A549 (cell line): Measurements from ENCODE around the gene ZSWIM1. TPM values are rescaled to one million over a fixed set of nuclear protein-coding genes. Genes with fewer than 3 reads are reported as not detected.
A peak's percentile ranks its signal among the peaks of the same experiment; 100 is the strongest.

Experiments
- ATAC-seq, 2 experiments: fragments of 200-7000 bp in 1 of 2; fragments of >200 bp in 1 of 2; cut with Nextera tagmentation in 1 of 2; cut with Tn5 transposase in 1 of 2; 3 replicates each; pipeline versions ENCODE4 v1.8.0 to v1.9.1; 2018 to 2020; ENCODE audit warnings: mild to moderate bottlenecking in 1 of 2, moderate library complexity in 1 of 2
- CTCF ChIA-PET: fragments of 300-600 bp; sonication (Branson Sonifier 250); formaldehyde crosslinking; extraction: SDS; loops from one replicate; lab custom pipeline; 2021; ENCODE audit warnings: antibody characterized with exemption, inconsistent platforms; lab: Yijun Ruan, JAX
- POLR2A ChIA-PET: fragments of 350-600 bp; formaldehyde crosslinking; extraction: SDS; loops from one replicate; lab custom pipeline; 2021; ENCODE audit warnings: antibody characterized with exemption, inconsistent platforms; lab: Yijun Ruan, JAX
- DNase-seq, 2 experiments: peaks; one replicate each; pipeline versions ENCODE4 v3.0.0 to v3.0.0-alpha.2; 2011 to 2016; ENCODE audit warnings: low read depth in 1 of 2, low spot score in 1 of 2
- FAIRE-seq: peaks from 2 replicates; lab custom pipeline; 2011; peaks lifted over from hg19 to GRCh38; lab: Jason Lieb, UNC
- H3K27ac ChIP-seq, 2 experiments: fragments of >200 bp; sonication (Bioruptor Twin); formaldehyde crosslinking; 3 replicates each; pipeline ENCODE4 v1.5.1; 2016 to 2017
- H3K4me1 ChIP-seq: fragments of >200 bp; sonication (Bioruptor Twin); formaldehyde crosslinking; 3 replicates; pipeline ENCODE4 v1.6.1; 2016
- H3K4me2 ChIP-seq: fragments of >200 bp; sonication (Bioruptor Twin); formaldehyde crosslinking; 3 replicates; pipeline ENCODE4 v1.6.1; 2016
- H3K4me3 ChIP-seq: fragments of >200 bp; sonication (Bioruptor Twin); formaldehyde crosslinking; 3 replicates; pipeline ENCODE4 v1.5.1; 2016
- H3K9me3 ChIP-seq: fragments of >200 bp; sonication (Bioruptor Twin); formaldehyde crosslinking; 3 replicates; pipeline ENCODE4 v1.6.1; 2016
- BHLHE40 ChIP-seq: IDR thresholded peaks from 2 replicates; pipeline ENCODE4 v1.6.1; 2012; ENCODE audit warnings: low read depth, low read length, inconsistent platforms
- CBX2 ChIP-seq: fragments of 200-600 bp; sonication (generic); IDR thresholded peaks from 2 replicates; pipeline ENCODE4 v1.6.1; 2016; ENCODE audit warnings: low read depth, mild to moderate bottlenecking, borderline replicate concordance
- CEBPB ChIP-seq, 2 experiments: fragments of >200 bp in 1 of 2; sonication (Bioruptor Twin) in 1 of 2; formaldehyde crosslinking in 1 of 2; IDR thresholded peaks; 2 replicates each; pipeline ENCODE4 v1.6.1; 2012 to 2016
- EHMT2 ChIP-seq: fragments of 200-600 bp; sonication (generic); IDR thresholded peaks from 2 replicates; pipeline ENCODE4 v1.6.1; 2016; ENCODE audit warnings: antibody characterized with exemption, low read depth, mild to moderate bottlenecking, moderate library complexity
- EP300 ChIP-seq, 2 experiments: fragments of >200 bp; sonication (Bioruptor Twin); formaldehyde crosslinking; IDR thresholded peaks; 2 replicates in 1 of 2; 3 replicates in 1 of 2; pipeline ENCODE4 v1.6.1; 2016 to 2017
- FOSB ChIP-seq: fragments of 250-450 bp; sonication (Bioruptor Pico); IDR thresholded peaks from 2 replicates; pipeline ENCODE4 v1.5.0; 2020; ENCODE audit warnings: mild to moderate bottlenecking, moderate library complexity
- GATA3 ChIP-seq: IDR thresholded peaks from 2 replicates; pipeline ENCODE4 v1.6.1; 2012; ENCODE audit warnings: borderline replicate concordance
- HEYL ChIP-seq: fragments of 250-450 bp; sonication (Bioruptor Pico); IDR thresholded peaks from 2 replicates; pipeline ENCODE4 v1.8.0; 2021; ENCODE audit warnings: mild to moderate bottlenecking, moderate library complexity
- HOXB13 ChIP-seq: fragments of 250-450 bp; sonication (Bioruptor Pico); IDR thresholded peaks from 2 replicates; pipeline ENCODE4 v1.5.0; 2020; ENCODE audit warnings: low read depth, mild to moderate bottlenecking, moderate library complexity
- HOXB5 ChIP-seq: fragments of 250-450 bp; sonication (Bioruptor Pico); IDR thresholded peaks from 2 replicates; pipeline ENCODE4 v1.5.0; 2020; ENCODE audit warnings: mild to moderate bottlenecking, moderate library complexity
- JUN ChIP-seq, 2 experiments: fragments of >200 bp; sonication (Bioruptor Twin); formaldehyde crosslinking; IDR thresholded peaks; 2 replicates in 1 of 2; 3 replicates in 1 of 2; pipeline ENCODE4 v1.6.1; 2016 to 2017
- JUNB ChIP-seq: fragments of >200 bp; sonication (Bioruptor Twin); formaldehyde crosslinking; IDR thresholded peaks from 2 replicates; pipeline ENCODE4 v1.6.1; 2016
- KDM1A ChIP-seq: fragments of 200-600 bp; sonication (generic); IDR thresholded peaks from 2 replicates; pipeline ENCODE4 v1.6.1; 2016; ENCODE audit warnings: low read depth, mild to moderate bottlenecking
- MAFK ChIP-seq: fragments of 450-650 bp; IDR thresholded peaks from 2 replicates; pipeline ENCODE4 v1.6.1; 2014; ENCODE audit not compliant: partially characterized antibody
- MAZ ChIP-seq: fragments of 150-350 bp; IDR thresholded peaks from 2 replicates; pipeline ENCODE4 v1.6.1; 2014; ENCODE audit warnings: antibody characterized with exemption, low read depth, low read length, borderline replicate concordance
- MYC ChIP-seq: IDR thresholded peaks from 2 replicates; pipeline ENCODE4 v1.6.1; 2012; ENCODE audit warnings: mild to moderate bottlenecking, inconsistent platforms, low read length, improper control_type of control experiment, borderline replicate concordance
- NPAS2 ChIP-seq: fragments of 250-450 bp; sonication (Bioruptor Pico); IDR thresholded peaks from 2 replicates; pipeline ENCODE4 v1.8.0; 2022; ENCODE audit warnings: mild to moderate bottlenecking, moderate library complexity, borderline replicate concordance
- NR3C1 ChIP-seq: fragments of >200 bp; sonication (Bioruptor Twin); formaldehyde crosslinking; IDR thresholded peaks from 3 replicates; pipeline ENCODE4 v1.6.1; 2017
- POLR2A ChIP-seq: IDR thresholded peaks from 2 replicates; pipeline ENCODE4 v1.6.1; 2012; ENCODE audit warnings: mild to moderate bottlenecking, low read length
- RARB ChIP-seq: fragments of 250-450 bp; sonication (Bioruptor Pico); IDR thresholded peaks from 2 replicates; pipeline ENCODE4 v1.8.0; 2021; ENCODE audit warnings: mild to moderate bottlenecking, moderate library complexity
- SMC3 ChIP-seq: fragments of >200 bp; sonication (Bioruptor Twin); formaldehyde crosslinking; IDR thresholded peaks from 3 replicates; pipeline ENCODE4 v1.6.1; 2018; ENCODE audit warnings: inconsistent platforms
- TFCP2L1 ChIP-seq: fragments of 250-450 bp; sonication (Bioruptor Pico); IDR thresholded peaks from 2 replicates; pipeline ENCODE4 v1.5.0; 2021; ENCODE audit warnings: mild to moderate bottlenecking
- ZFP36 ChIP-seq: fragments of 450-650 bp; IDR thresholded peaks from 2 replicates; pipeline ENCODE4 v1.6.1; 2014; ENCODE audit warnings: borderline replicate concordance; ENCODE audit not compliant: partially characterized antibody
- ZSCAN20 ChIP-seq: fragments of 250-450 bp; sonication (Bioruptor Pico); IDR thresholded peaks from 2 replicates; pipeline ENCODE4 v1.8.0; 2022; ENCODE audit warnings: mild to moderate bottlenecking, moderate library complexity
- WGBS: methylation state at CpG from one replicate; pipeline ENCODE4 v1.1.6; 2017; ENCODE audit errors: missing lambda C conversion rate; 5-methylcytosine and 5-hydroxymethylcytosine counted together
- polyA plus RNA-seq, 4 experiments: library from polyadenylated mRNA; depleted of rRNA in 3 of 4; stranded (reverse); fragments of >200 nt; fragmentation: RNase III in 1 of 4; extraction: RNeasy Plus Mini Kit Qiagen cat#74134 plus additional on column Dnase treatment in 1 of 4; gene quantifications; 2 replicates in 3 of 4; 3 replicates in 1 of 4; pipeline ENCODE4 v1.2.3, GENCODE V29; 2011 to 2017
- TF ChIP-seq, protein P1 (sequence below): fragments of 150-350 bp; IDR thresholded peaks from 2 replicates; pipeline ENCODE4 v1.6.1; 2014; ENCODE audit warnings: low read depth, mild to moderate bottlenecking, low read length
- TF ChIP-seq, protein P2 (sequence below): IDR thresholded peaks from 2 replicates; pipeline ENCODE4 v1.6.1; 2012
- TF ChIP-seq, protein P3 (sequence below): fragments of >200 bp; sonication (Bioruptor Twin); formaldehyde crosslinking; IDR thresholded peaks from 3 replicates; pipeline ENCODE4 v1.6.1; 2016
- TF ChIP-seq, protein P4 (sequence below): fragments of 200-600 bp; sonication (generic); IDR thresholded peaks from 2 replicates; pipeline ENCODE4 v1.6.1; 2016; ENCODE audit warnings: antibody characterized with exemption, mild to moderate bottlenecking, moderate library complexity
- TF ChIP-seq, protein P5 (sequence below): fragments of 250-450 bp; sonication (Bioruptor Pico); IDR thresholded peaks from 2 replicates; pipeline ENCODE4 v1.5.0; 2020; ENCODE audit warnings: low read depth, mild to moderate bottlenecking, moderate library complexity
- TF ChIP-seq, protein P6 (sequence below): fragments of 450-650 bp; IDR thresholded peaks from 2 replicates; pipeline ENCODE4 v1.6.1; 2014; ENCODE audit warnings: antibody characterized with exemption

ZSWIM1 gene
- polyA plus RNA-seq, 2 of the 4 experiments (the other 2 are of a cell fraction): 4.7 to 6.6 TPM

DNA sequence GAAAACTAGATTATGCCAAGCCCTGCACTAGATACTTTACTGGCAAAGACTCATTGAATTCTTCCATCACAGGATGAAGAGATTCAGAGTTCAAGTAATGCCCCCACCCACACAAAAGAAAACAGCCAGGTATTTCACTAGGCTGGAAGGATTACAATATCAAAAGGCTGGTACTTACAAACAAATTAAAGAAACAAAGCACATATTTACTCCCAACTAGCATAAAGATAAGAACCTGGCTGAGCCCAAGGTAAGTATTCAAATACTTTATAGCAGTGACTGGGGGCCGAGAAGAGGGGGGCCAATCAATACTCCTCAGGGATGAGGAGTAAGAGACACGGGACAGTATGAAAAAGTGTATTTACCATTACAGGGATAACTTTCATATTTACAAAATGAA, 27.5 kb upstream of the ZSWIM1 start (continued):
- TF ChIP-seq, protein P1, sequence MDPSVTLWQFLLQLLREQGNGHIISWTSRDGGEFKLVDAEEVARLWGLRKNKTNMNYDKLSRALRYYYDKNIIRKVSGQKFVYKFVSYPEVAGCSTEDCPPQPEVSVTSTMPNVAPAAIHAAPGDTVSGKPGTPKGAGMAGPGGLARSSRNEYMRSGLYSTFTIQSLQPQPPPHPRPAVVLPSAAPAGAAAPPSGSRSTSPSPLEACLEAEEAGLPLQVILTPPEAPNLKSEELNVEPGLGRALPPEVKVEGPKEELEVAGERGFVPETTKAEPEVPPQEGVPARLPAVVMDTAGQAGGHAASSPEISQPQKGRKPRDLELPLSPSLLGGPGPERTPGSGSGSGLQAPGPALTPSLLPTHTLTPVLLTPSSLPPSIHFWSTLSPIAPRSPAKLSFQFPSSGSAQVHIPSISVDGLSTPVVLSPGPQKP: no peak
- TF ChIP-seq SMC3: no peak
- no peak for TF ChIP-seq POLR2A
- no peak for TF ChIP-seq BHLHE40
- TF ChIP-seq EP300 (IDR thresholded peaks at IDR 0.05): no peak

DNA sequence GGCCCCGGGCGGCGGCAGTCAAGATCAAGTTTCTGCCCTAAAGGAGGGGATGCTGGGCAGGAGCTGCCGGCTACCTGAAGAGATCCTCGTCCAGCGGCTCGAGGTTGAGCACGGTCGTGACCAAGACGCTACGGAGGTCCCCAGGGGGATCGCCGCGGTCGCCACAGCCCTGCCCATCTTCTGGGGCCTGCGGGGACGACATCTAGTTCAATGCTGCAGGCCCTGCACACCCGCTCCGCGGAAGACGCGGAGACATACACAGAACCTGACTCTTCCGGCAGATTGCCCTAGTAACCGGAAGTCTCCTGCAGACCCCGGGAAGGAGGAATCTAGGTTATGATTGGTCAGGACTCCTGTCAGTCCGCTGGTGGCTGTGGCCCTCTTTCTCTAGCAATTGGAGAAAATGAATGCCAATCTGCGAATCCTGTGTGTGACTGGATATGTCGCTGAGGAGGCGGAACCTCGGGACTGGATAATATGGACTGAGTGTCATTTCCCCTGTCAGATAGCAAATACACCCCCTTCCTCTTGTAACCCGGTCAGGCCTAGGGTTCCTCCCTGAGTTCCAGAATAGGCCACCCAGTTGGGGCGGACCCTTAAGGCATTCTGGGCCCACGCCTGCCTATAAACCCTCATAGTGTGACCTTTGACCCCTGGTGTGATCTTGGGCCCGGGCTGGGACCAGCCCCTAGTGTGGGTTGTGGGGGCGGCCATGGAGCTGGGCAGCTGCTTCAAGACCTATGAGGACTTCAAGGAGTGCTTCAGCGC, 23.7 kb upstream of the ZSWIM1 start, which contains the start of the genes ACOT8 and ZSWIM3:
ACOT8 (minus strand) TSS at position 279 of the 768 bp plus-strand sequence; CDS start at position 202, 77 bp downstream.
ZSWIM3 (plus strand) TSS at position 501 of the 768 bp plus-strand sequence; CDS start at position 713, 212 bp downstream.
- no peak for FAIRE-seq
- Histone ChIP-seq H3K9me3 (no peaks in the 10 kb centered on the region), H3K27ac (peak within 1 kb of the TSS; percentile 74 to 86), H3K4me1 (peaks cover 22% of the 10 kb centered on the region; the same call in 2 of the 3 replicates), H3K4me2 (peak within 1 kb of the TSS; percentile 95), H3K4me3 (peak within 1 kb of the TSS; percentile 63)
- CTCF ChIA-PET: interaction anchor here (1.0 to 2.5 kb wide), 4 partner anchors 10 to 58 kb away, joined by 4 to 9 read pairs (median 8); no protein-coding TSS in a partner anchor
- POLR2A ChIA-PET: no interaction called here
- ATAC-seq: peak; percentile 100
- 6% methylated on average over 33 of the region's 36 CpGs for WGBS
- peak; percentile 100 for DNase-seq
- peak; percentile 70 for TF ChIP-seq POLR2A
- no peak for TF ChIP-seq TFCP2L1 (CRISPR knock-in tag)
- TF ChIP-seq, protein P2, sequence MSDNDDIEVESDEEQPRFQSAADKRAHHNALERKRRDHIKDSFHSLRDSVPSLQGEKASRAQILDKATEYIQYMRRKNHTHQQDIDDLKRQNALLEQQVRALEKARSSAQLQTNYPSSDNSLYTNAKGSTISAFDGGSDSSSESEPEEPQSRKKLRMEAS: peak; percentile 50; the same call in 1 of the 2 replicates
- no peak for TF ChIP-seq JUNB
- no peak for TF ChIP-seq MAZ
- no peak for TF ChIP-seq CEBPB (IDR thresholded peaks at IDR 0.05)
- TF ChIP-seq NR3C1: no peak
- peak; percentile 8 to 42; a peak in 1 of 5 replicates for TF ChIP-seq JUN (IDR thresholded peaks at IDR 0.05)
- TF ChIP-seq, protein P3, sequence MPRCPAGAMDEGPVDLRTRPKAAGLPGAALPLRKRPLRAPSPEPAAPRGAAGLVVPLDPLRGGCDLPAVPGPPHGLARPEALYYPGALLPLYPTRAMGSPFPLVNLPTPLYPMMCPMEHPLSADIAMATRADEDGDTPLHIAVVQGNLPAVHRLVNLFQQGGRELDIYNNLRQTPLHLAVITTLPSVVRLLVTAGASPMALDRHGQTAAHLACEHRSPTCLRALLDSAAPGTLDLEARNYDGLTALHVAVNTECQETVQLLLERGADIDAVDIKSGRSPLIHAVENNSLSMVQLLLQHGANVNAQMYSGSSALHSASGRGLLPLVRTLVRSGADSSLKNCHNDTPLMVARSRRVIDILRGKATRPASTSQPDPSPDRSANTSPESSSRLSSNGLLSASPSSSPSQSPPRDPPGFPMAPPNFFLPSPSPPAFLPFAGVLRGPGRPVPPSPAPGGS: no peak; the same call in 2 of the 3 replicates
- TF ChIP-seq NPAS2 (CRISPR knock-in tag): no peak
- no peak for TF ChIP-seq ZSCAN20
- no peak for TF ChIP-seq HOXB5
- TF ChIP-seq HEYL (CRISPR knock-in tag): no peak
- no peak for TF ChIP-seq MYC
- TF ChIP-seq, protein P4, sequence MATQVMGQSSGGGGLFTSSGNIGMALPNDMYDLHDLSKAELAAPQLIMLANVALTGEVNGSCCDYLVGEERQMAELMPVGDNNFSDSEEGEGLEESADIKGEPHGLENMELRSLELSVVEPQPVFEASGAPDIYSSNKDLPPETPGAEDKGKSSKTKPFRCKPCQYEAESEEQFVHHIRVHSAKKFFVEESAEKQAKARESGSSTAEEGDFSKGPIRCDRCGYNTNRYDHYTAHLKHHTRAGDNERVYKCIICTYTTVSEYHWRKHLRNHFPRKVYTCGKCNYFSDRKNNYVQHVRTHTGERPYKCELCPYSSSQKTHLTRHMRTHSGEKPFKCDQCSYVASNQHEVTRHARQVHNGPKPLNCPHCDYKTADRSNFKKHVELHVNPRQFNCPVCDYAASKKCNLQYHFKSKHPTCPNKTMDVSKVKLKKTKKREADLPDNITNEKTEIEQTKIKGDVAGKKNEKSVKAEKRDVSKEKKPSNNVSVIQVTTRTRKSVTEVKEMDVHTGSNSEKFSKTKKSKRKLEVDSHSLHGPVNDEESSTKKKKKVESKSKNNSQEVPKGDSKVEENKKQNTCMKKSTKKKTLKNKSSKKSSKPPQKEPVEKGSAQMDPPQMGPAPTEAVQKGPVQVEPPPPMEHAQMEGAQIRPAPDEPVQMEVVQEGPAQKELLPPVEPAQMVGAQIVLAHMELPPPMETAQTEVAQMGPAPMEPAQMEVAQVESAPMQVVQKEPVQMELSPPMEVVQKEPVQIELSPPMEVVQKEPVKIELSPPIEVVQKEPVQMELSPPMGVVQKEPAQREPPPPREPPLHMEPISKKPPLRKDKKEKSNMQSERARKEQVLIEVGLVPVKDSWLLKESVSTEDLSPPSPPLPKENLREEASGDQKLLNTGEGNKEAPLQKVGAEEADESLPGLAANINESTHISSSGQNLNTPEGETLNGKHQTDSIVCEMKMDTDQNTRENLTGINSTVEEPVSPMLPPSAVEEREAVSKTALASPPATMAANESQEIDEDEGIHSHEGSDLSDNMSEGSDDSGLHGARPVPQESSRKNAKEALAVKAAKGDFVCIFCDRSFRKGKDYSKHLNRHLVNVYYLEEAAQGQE: no peak
- no peak for TF ChIP-seq ZFP36
- TF ChIP-seq, protein P5, sequence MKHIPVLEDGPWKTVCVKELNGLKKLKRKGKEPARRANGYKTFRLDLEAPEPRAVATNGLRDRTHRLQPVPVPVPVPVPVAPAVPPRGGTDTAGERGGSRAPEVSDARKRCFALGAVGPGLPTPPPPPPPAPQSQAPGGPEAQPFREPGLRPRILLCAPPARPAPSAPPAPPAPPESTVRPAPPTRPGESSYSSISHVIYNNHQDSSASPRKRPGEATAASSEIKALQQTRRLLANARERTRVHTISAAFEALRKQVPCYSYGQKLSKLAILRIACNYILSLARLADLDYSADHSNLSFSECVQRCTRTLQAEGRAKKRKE (CRISPR knock-in tag): no peak
- peak; percentile 15 for TF ChIP-seq MAFK
- TF ChIP-seq HOXB13 (CRISPR knock-in tag): no peak
- no peak for TF ChIP-seq KDM1A
- no peak for TF ChIP-seq CBX2
- no peak for TF ChIP-seq GATA3
- no peak for TF ChIP-seq FOSB (CRISPR knock-in tag)
- no peak for TF ChIP-seq RARB
- TF ChIP-seq, protein P1: no peak
- no peak for TF ChIP-seq EHMT2
- TF ChIP-seq, protein P6, sequence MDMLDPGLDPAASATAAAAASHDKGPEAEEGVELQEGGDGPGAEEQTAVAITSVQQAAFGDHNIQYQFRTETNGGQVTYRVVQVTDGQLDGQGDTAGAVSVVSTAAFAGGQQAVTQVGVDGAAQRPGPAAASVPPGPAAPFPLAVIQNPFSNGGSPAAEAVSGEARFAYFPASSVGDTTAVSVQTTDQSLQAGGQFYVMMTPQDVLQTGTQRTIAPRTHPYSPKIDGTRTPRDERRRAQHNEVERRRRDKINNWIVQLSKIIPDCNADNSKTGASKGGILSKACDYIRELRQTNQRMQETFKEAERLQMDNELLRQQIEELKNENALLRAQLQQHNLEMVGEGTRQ: no peak
